ENCODE results near the gene AP1M2. TPM values are rescaled to one million over a fixed set of nuclear protein-coding genes. Genes with fewer than 3 reads are reported as not detected.

Gene AP1M2
- total RNA-seq, 1 donor from 2014 or later: 114 TPM

- no peaks in the 10 kb centered on the region for H3K36me3 ChIP-seq (ENCODE audit: control insufficient read depth, insufficient read depth, low read length)
- FAIRE-seq (no peak), DNase-seq (ENCODE audit: low read depth) (no peak)
- no peak overlapping the region for H3K4me3 ChIP-seq (ENCODE audit: low read depth, low read length)
- TF ChIP-seq, protein P1, sequence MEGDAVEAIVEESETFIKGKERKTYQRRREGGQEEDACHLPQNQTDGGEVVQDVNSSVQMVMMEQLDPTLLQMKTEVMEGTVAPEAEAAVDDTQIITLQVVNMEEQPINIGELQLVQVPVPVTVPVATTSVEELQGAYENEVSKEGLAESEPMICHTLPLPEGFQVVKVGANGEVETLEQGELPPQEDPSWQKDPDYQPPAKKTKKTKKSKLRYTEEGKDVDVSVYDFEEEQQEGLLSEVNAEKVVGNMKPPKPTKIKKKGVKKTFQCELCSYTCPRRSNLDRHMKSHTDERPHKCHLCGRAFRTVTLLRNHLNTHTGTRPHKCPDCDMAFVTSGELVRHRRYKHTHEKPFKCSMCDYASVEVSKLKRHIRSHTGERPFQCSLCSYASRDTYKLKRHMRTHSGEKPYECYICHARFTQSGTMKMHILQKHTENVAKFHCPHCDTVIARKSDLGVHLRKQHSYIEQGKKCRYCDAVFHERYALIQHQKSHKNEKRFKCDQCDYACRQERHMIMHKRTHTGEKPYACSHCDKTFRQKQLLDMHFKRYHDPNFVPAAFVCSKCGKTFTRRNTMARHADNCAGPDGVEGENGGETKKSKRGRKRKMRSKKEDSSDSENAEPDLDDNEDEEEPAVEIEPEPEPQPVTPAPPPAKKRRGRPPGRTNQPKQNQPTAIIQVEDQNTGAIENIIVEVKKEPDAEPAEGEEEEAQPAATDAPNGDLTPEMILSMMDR (IDR thresholded peaks at IDR 0.05; ENCODE audit: insufficient read depth, low read length, severe bottlenecking): no peak
- H3K27me3 ChIP-seq (ENCODE audit: control insufficient read depth, insufficient read depth, low read length): no peaks in the 10 kb centered on the region
Observed at GRCh38 chr19:10593820-10594637, 6.9 kb upstream of the AP1M2 start.

DNA sequence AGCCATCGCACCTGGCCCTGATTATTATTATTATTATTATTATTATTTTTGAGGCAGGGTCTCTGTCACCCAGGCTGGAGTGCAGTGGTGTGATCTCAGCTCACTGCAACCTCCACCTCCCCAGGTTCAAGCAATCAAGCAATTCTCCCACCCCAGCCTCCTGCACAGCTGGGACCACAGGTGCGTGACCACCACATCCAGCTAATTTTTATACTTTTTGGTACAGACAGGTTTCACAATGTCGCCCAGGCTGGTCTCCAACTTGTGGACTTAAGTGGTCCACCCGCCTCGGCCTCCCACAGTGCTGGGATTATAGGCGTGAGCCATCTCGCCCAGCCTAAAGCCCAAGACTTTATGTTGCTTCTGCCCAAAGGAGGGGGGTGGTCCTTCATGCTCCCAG lies 6.0 kb upstream of the AP1M2 start:
- DNase-seq (ENCODE audit: low read depth): no peak
- no peak for FAIRE-seq
- TF ChIP-seq, protein P1 (IDR thresholded peaks at IDR 0.05; ENCODE audit: insufficient read depth, low read length, severe bottlenecking): no peak
- H3K36me3 ChIP-seq (ENCODE audit: control insufficient read depth, insufficient read depth, low read length): no peaks in the 10 kb centered on the region
- no peaks in the 10 kb centered on the region for H3K27me3 ChIP-seq (ENCODE audit: control insufficient read depth, insufficient read depth, low read length)
- H3K4me3 ChIP-seq (ENCODE audit: low read depth, low read length): no peak overlapping the region

DNA sequence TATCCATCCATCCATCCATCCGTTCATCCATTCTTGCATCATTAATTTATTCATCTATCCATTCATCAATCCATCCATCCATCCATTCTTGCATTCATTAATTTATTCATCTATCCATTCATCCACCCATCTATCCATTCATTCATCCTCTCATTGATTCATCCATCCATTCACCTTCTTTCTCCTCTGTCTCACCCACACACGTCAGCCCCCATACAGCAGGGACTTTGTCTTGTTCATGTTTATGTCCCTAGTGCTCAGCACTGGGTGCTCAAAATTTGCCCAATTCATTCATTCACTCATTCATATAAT lies 683 bp upstream of the AP1M2 start:
- DNase-seq (ENCODE audit: low read depth): no peak
- TF ChIP-seq, protein P1 (IDR thresholded peaks at IDR 0.05; ENCODE audit: insufficient read depth, low read length, severe bottlenecking): no peak
- no peak for FAIRE-seq
- no peaks in the 10 kb centered on the region for H3K27me3 ChIP-seq (ENCODE audit: control insufficient read depth, insufficient read depth, low read length)
- H3K4me3 ChIP-seq (ENCODE audit: low read depth, low read length): no peak overlapping the region
- H3K36me3 ChIP-seq (ENCODE audit: control insufficient read depth, insufficient read depth, low read length): peaks cover 8% of the 10 kb centered on the region

DNA sequence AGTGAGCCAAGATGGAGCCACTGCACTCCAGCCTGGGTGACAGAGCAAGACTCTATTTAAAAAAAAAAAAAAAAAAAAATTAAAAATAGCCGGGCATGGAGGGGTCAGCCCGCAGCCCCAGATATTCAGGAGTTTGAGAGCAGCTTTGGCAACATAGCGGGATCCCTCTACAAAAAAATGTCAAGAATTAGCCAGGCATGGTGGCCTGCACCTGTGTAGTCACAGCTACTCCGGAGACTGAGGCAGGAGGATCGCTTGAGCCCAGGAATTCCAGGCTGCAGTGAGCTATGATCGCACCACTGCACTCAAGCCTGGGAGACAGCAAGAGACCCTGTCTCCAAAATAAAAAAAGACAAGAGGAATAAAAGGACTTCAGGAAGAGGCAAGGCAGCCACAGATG lies 716 bp downstream of the AP1M2 start:
- no peak for FAIRE-seq
- no peak for DNase-seq (ENCODE audit: low read depth)
- Histone ChIP-seq H3K27me3 (ENCODE audit: control insufficient read depth, insufficient read depth, low read length) (no peaks in the 10 kb centered on the region), H3K36me3 (ENCODE audit: control insufficient read depth, insufficient read depth, low read length) (peaks cover 11% of the 10 kb centered on the region), H3K4me3 (ENCODE audit: low read depth, low read length) (peak overlapping the region; percentile 96)
- TF ChIP-seq, protein P1 (IDR thresholded peaks at IDR 0.05; ENCODE audit: insufficient read depth, low read length, severe bottlenecking): no peak

- DNase-seq (ENCODE audit: low read depth): no peak
- peaks cover 30% of the 10 kb centered on the region for H3K36me3 ChIP-seq (ENCODE audit: control insufficient read depth, insufficient read depth, low read length)
- no peaks in the 10 kb centered on the region for H3K27me3 ChIP-seq (ENCODE audit: control insufficient read depth, insufficient read depth, low read length)
- H3K4me3 ChIP-seq (ENCODE audit: low read depth, low read length): no peak overlapping the region
- TF ChIP-seq, protein P1 (IDR thresholded peaks at IDR 0.05; ENCODE audit: insufficient read depth, low read length, severe bottlenecking): no peak
- FAIRE-seq: no peak
Observed at GRCh38 chr19:10583036-10583776, 3.9 kb downstream of the AP1M2 start.

Measured in bronchial epithelial cell (primary cell).